Parathyroid adenoma (tissue), 2 donors: ENCODE measurements around the gene GRIK4.

ENCODE experiments used
- H2AFZ ChIP-seq: fragments of 300-600 bp; sonication (generic); one replicate; pipeline ENCODE4 v1.7.0; 2017; ENCODE audit warnings: antibody characterized with exemption, mild to moderate bottlenecking
- H3K27ac ChIP-seq: fragments of 300-600 bp; sonication (generic); one replicate; pipeline ENCODE4 v1.7.0; 2017
- H3K27me3 ChIP-seq: fragments of 300-600 bp; sonication (generic); one replicate; pipeline ENCODE4 v1.7.0; 2017; ENCODE audit warnings: low read length; ENCODE audit not compliant: control insufficient read depth, insufficient read depth
- H3K36me3 ChIP-seq: fragments of 300-600 bp; sonication (generic); one replicate; pipeline ENCODE4 v1.7.0; 2017; ENCODE audit warnings: low read length; ENCODE audit not compliant: control insufficient read depth, insufficient read depth
- H3K4me1 ChIP-seq: fragments of 300-600 bp; sonication (generic); one replicate; pipeline ENCODE4 v1.7.0; 2017; ENCODE audit warnings: control low read depth
- H3K4me2 ChIP-seq: fragments of 300-600 bp; sonication (generic); one replicate; pipeline ENCODE4 v1.7.0; 2017; ENCODE audit warnings: low read length
- H3K4me3 ChIP-seq: fragments of 300-600 bp; sonication (generic); one replicate; pipeline ENCODE4 v1.7.0; 2017; ENCODE audit warnings: low read depth, low read length
- H3K79me2 ChIP-seq: fragments of 300-600 bp; sonication (generic); one replicate; pipeline ENCODE4 v1.7.0; 2017; ENCODE audit warnings: control low read depth
- H3K9ac ChIP-seq: fragments of 300-600 bp; sonication (generic); one replicate; pipeline ENCODE4 v1.7.0; 2017; ENCODE audit warnings: mild to moderate bottlenecking
- H3K9me3 ChIP-seq: fragments of 300-600 bp; sonication (generic); one replicate; pipeline ENCODE4 v1.7.0; 2017; ENCODE audit warnings: low read length; ENCODE audit not compliant: control insufficient read depth
- TF ChIP-seq, protein P1 (sequence below): fragments of 300-600 bp; sonication (generic); IDR thresholded peaks from one replicate; pipeline ENCODE4 v1.7.0; 2017; ENCODE audit warnings: antibody characterized with exemption, mild to moderate bottlenecking
- donor health status: primary hyperparathyroidism.

The GRIK4 gene

DNA sequence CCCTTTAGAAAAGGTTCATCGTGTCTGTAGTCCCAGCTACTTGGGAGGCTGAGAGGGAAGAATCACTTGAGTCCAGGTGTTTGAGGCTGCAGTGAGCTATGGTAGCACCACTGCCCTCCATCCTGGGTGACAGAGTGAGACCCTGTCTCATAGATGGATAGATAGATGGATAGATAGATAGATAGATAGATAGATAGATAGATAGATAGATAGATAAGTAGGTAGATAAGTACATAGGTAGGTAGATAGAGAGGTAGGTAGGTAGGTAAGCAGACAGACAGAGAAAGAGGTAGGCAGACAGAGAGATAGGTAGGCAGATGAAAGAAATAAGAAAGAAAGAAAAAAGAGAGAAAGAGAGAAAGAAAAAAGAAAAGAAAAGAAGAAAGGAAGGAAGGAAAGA, 156.4 kb downstream of the GRIK4 start:
- no peak overlapping the region for H3K4me3 ChIP-seq
- no peaks in the 10 kb centered on the region for H3K4me1 ChIP-seq
- H3K79me2 ChIP-seq, result no peaks in the 10 kb centered on the region
- TF ChIP-seq, protein P1, sequence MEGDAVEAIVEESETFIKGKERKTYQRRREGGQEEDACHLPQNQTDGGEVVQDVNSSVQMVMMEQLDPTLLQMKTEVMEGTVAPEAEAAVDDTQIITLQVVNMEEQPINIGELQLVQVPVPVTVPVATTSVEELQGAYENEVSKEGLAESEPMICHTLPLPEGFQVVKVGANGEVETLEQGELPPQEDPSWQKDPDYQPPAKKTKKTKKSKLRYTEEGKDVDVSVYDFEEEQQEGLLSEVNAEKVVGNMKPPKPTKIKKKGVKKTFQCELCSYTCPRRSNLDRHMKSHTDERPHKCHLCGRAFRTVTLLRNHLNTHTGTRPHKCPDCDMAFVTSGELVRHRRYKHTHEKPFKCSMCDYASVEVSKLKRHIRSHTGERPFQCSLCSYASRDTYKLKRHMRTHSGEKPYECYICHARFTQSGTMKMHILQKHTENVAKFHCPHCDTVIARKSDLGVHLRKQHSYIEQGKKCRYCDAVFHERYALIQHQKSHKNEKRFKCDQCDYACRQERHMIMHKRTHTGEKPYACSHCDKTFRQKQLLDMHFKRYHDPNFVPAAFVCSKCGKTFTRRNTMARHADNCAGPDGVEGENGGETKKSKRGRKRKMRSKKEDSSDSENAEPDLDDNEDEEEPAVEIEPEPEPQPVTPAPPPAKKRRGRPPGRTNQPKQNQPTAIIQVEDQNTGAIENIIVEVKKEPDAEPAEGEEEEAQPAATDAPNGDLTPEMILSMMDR, result no peak
- H3K27ac ChIP-seq, result no peak overlapping the region
- no peak overlapping the region for H3K9ac ChIP-seq
- H3K4me2 ChIP-seq, result no peak overlapping the region
- no peaks in the 10 kb centered on the region for H3K9me3 ChIP-seq
- H3K36me3 ChIP-seq, result no peaks in the 10 kb centered on the region
- no peaks in the 10 kb centered on the region for H3K27me3 ChIP-seq
- H2AFZ ChIP-seq, result no peak overlapping the region

DNA sequence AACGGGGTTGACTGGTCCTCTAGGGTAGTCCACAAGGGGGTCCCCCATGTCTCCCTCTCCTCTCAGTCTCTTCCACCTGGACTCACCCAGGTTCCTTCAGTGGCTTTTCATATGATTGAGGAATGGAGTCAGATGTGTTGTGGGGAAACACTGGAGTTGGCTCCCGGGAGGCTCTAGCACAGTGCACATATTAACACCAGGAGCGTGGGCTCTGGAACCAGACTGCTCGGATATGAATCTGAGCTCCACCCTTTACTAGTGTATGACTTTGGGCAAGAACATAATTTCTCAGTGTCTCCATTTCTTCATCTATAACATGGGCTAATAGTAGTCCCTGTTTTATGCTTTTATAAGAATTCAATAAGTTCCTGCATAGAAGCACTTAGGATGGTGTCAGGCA, 157.0 kb downstream of the GRIK4 start:
- TF ChIP-seq, protein P1, result no peak
- H3K36me3 ChIP-seq, result no peaks in the 10 kb centered on the region

DNA sequence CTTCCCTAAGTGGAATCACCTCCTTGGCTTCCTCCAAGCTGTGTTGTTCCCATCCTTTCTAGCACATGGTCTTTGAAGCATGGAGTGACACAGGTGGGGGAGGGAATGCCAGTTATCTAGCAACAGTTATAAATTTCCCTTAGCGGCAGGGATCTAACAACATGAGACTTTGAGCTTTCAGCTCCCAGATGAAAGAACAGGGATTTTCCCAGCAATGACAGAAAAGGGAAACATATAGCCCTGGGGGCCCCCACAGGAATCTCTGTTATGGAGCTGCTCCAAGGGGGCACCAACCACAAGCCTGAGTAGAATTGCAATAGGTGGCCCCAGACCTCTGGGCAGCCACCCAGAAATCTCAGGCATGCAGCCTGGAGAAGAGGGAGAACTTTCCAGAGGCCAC, 163.0 kb downstream of the GRIK4 start:
- Histone ChIP-seq H3K36me3 (no peaks in the 10 kb centered on the region), H3K27ac (no peak overlapping the region), H3K27me3 (no peaks in the 10 kb centered on the region), H3K4me2 (no peak overlapping the region), H3K9ac (no peak overlapping the region), H3K4me1 (no peaks in the 10 kb centered on the region), H2AFZ (no peak overlapping the region), H3K79me2 (no peaks in the 10 kb centered on the region), H3K4me3 (no peak overlapping the region), H3K9me3 (no peaks in the 10 kb centered on the region)
- TF ChIP-seq, protein P1, result no peak

More for the DNA sequence above, 157.0 kb downstream of the GRIK4 start:
- H3K27ac ChIP-seq, result no peak overlapping the region
- H3K4me3 ChIP-seq, result no peak overlapping the region
- H3K27me3 ChIP-seq, result no peaks in the 10 kb centered on the region
- H2AFZ ChIP-seq, result no peak overlapping the region
- no peaks in the 10 kb centered on the region for H3K4me1 ChIP-seq
- no peaks in the 10 kb centered on the region for H3K79me2 ChIP-seq
- no peak overlapping the region for H3K9ac ChIP-seq
- no peaks in the 10 kb centered on the region for H3K9me3 ChIP-seq
- no peak overlapping the region for H3K4me2 ChIP-seq

DNA sequence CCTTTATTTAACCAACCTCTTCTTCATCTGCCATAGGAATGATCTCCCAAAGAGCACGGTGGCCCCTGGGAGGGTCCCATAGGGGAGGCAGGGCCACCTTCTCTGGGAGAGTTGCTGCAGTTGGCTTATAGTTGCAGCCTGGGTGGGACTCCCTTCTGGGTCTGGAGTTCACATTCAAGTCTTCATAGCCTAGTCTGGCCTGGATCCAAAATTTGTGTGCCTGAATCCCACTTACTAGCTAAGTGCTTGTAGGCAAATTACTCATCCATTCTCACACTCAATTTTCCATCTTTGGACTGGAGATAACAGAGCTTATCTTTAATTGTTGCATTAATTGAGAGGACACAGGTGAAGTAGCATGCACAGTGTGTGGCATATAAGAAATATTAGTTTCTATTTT, 163.6 kb downstream of the GRIK4 start:
- H3K36me3 ChIP-seq, result no peaks in the 10 kb centered on the region
- no peaks in the 10 kb centered on the region for H3K79me2 ChIP-seq
- no peaks in the 10 kb centered on the region for H3K27me3 ChIP-seq
- no peaks in the 10 kb centered on the region for H3K4me1 ChIP-seq
- H3K9me3 ChIP-seq, result no peaks in the 10 kb centered on the region
- TF ChIP-seq, protein P1, result no peak
- H3K4me2 ChIP-seq, result no peak overlapping the region
- no peak overlapping the region for H3K27ac ChIP-seq
- no peak overlapping the region for H2AFZ ChIP-seq
- no peak overlapping the region for H3K4me3 ChIP-seq
- H3K9ac ChIP-seq, result no peak overlapping the region

DNA sequence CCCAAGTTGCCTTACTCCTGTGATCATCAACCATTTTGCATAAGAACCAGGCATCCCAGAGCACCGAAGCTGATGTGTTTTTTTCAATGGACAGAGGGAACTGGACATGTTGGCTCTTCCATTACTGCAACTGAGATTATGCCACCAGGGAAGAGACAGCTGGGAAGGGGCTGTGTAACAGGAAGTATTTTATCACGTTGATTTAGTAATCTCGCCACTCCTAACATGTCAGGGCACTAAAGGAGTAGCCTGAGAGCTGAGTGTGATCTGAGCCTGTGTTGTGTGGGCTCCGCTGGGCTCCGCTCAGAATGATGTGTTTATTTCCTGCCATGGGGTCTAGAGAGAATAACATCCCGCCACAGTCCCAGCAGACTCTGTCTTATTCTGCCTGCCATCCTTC, 165.4 kb downstream of the GRIK4 start:
- Histone ChIP-seq H3K4me3 (no peak overlapping the region), H3K36me3 (no peaks in the 10 kb centered on the region), H3K4me1 (no peaks in the 10 kb centered on the region), H3K4me2 (no peak overlapping the region), H3K79me2 (no peaks in the 10 kb centered on the region), H3K9ac (no peak overlapping the region), H2AFZ (no peak overlapping the region), H3K9me3 (no peaks in the 10 kb centered on the region), H3K27ac (no peak overlapping the region), H3K27me3 (no peaks in the 10 kb centered on the region)
- TF ChIP-seq, protein P1, result no peak
